ENCODE measurements around the gene MRTFB.

GRCh38 chr16:14069818-14070217, 1.3 kb upstream of the MRTFB start:
- TF ChIP-seq MYC (IDR thresholded peaks at IDR 0.05; ENCODE audit: low read depth, low read length) (no peak), POLR2AphosphoS5 (IDR thresholded peaks at IDR 0.05; ENCODE audit: insufficient read depth, low read depth, low read length) (no peak), EZH2 (IDR thresholded peaks at IDR 0.05; ENCODE audit: borderline replicate concordance, low read depth, low read length, severe bottlenecking) (no peak), POLR2A (IDR thresholded peaks at IDR 0.05; ENCODE audit: low read depth, low read length) (no peak)
- TF ChIP-seq, protein P1, sequence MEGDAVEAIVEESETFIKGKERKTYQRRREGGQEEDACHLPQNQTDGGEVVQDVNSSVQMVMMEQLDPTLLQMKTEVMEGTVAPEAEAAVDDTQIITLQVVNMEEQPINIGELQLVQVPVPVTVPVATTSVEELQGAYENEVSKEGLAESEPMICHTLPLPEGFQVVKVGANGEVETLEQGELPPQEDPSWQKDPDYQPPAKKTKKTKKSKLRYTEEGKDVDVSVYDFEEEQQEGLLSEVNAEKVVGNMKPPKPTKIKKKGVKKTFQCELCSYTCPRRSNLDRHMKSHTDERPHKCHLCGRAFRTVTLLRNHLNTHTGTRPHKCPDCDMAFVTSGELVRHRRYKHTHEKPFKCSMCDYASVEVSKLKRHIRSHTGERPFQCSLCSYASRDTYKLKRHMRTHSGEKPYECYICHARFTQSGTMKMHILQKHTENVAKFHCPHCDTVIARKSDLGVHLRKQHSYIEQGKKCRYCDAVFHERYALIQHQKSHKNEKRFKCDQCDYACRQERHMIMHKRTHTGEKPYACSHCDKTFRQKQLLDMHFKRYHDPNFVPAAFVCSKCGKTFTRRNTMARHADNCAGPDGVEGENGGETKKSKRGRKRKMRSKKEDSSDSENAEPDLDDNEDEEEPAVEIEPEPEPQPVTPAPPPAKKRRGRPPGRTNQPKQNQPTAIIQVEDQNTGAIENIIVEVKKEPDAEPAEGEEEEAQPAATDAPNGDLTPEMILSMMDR (IDR thresholded peaks at IDR 0.05; ENCODE audit: extremely low read depth in 1 of 2, insufficient read depth in 1 of 2, low read depth in 1 of 2, low read length in 2 of 2) = no peak
- TF ChIP-seq, protein P2, sequence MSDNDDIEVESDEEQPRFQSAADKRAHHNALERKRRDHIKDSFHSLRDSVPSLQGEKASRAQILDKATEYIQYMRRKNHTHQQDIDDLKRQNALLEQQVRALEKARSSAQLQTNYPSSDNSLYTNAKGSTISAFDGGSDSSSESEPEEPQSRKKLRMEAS (IDR thresholded peaks at IDR 0.05; ENCODE audit: insufficient read depth, insufficient read length) = no peak

All from endothelial cell of umbilical vein (primary cell).